Measurements from ENCODE around the gene ANKRD62. TPM values are rescaled to one million over a fixed set of nuclear protein-coding genes. Genes with fewer than 3 reads are reported as not detected.
"Not testable (repeated sequence)": the region's sequence is repeated elsewhere in the genome, so short reads cannot be mapped to it uniquely, and the experiment has no call there.

The ANKRD62 gene
- total RNA-seq, 1 donor: not detected

- H3K4me1 ChIP-seq (ENCODE audit: insufficient read depth, low read length); H3K27me3 ChIP-seq (ENCODE audit: insufficient read depth, low read length); H3K4me3 ChIP-seq (ENCODE audit: low read length): not testable (repeated sequence)
These were observed 15.6 kb upstream of the ANKRD62 start for GRCh38 chr18:12077994-12078393.

GRCh38 chr18:12079491-12080237, 14.0 kb upstream of the ANKRD62 start:
- Histone ChIP-seq H3K9me3 (ENCODE audit: low read depth, low read length) (no peaks in the 10 kb centered on the region), H3K4me3 (ENCODE audit: low read length) (no peak overlapping the region), H3K4me1 (ENCODE audit: insufficient read depth, low read length) (no peaks in the 10 kb centered on the region), H3K27me3 (ENCODE audit: insufficient read depth, low read length) (peaks cover under 1% of the 10 kb centered on the region)

More at GRCh38 chr18:12077994-12078393, 15.6 kb upstream of the ANKRD62 start:
- not testable (repeated sequence) for H3K9me3 ChIP-seq (ENCODE audit: low read depth, low read length)

GRCh38 chr18:12085136-12085535, 8.5 kb upstream of the ANKRD62 start:
- Histone ChIP-seq H3K4me3 (ENCODE audit: low read length) (no peak overlapping the region), H3K9me3 (ENCODE audit: low read depth, low read length) (no peaks in the 10 kb centered on the region), H3K4me1 (ENCODE audit: insufficient read depth, low read length) (no peaks in the 10 kb centered on the region), H3K27me3 (ENCODE audit: insufficient read depth, low read length) (no peaks in the 10 kb centered on the region)

GRCh38 chr18:12085786-12086185, 7.9 kb upstream of the ANKRD62 start:
- H3K27me3 ChIP-seq (ENCODE audit: insufficient read depth, low read length): no peaks in the 10 kb centered on the region
- H3K4me3 ChIP-seq (ENCODE audit: low read length): no peak overlapping the region
- H3K9me3 ChIP-seq (ENCODE audit: low read depth, low read length): no peaks in the 10 kb centered on the region
- H3K4me1 ChIP-seq (ENCODE audit: insufficient read depth, low read length): no peaks in the 10 kb centered on the region

- H3K4me3 ChIP-seq (ENCODE audit: low read length): no peak overlapping the region
These were observed 7.4 kb upstream of the ANKRD62 start for GRCh38 chr18:12086249-12086648.

GRCh38 chr18:12086677-12087470, 6.8 kb upstream of the ANKRD62 start:
- Histone ChIP-seq H3K4me1 (ENCODE audit: insufficient read depth, low read length) (no peaks in the 10 kb centered on the region), H3K4me3 (ENCODE audit: low read length) (no peak overlapping the region), H3K27me3 (ENCODE audit: insufficient read depth, low read length) (no peaks in the 10 kb centered on the region), H3K9me3 (ENCODE audit: low read depth, low read length) (no peaks in the 10 kb centered on the region)

More at GRCh38 chr18:12086249-12086648, 7.4 kb upstream of the ANKRD62 start:
- Histone ChIP-seq H3K4me1 (ENCODE audit: insufficient read depth, low read length) (no peaks in the 10 kb centered on the region), H3K9me3 (ENCODE audit: low read depth, low read length) (no peaks in the 10 kb centered on the region), H3K27me3 (ENCODE audit: insufficient read depth, low read length) (no peaks in the 10 kb centered on the region)

- Histone ChIP-seq H3K9me3 (ENCODE audit: low read depth, low read length) (no peaks in the 10 kb centered on the region), H3K27me3 (ENCODE audit: insufficient read depth, low read length) (no peaks in the 10 kb centered on the region), H3K4me3 (ENCODE audit: low read length) (no peak overlapping the region), H3K4me1 (ENCODE audit: insufficient read depth, low read length) (no peaks in the 10 kb centered on the region)
These were observed 6.1 kb upstream of the ANKRD62 start for GRCh38 chr18:12087471-12088025.

- no peaks in the 10 kb centered on the region for H3K9me3 ChIP-seq (ENCODE audit: low read depth, low read length)
- no peaks in the 10 kb centered on the region for H3K4me1 ChIP-seq (ENCODE audit: insufficient read depth, low read length)
- no peaks in the 10 kb centered on the region for H3K27me3 ChIP-seq (ENCODE audit: insufficient read depth, low read length)
- no peak overlapping the region for H3K4me3 ChIP-seq (ENCODE audit: low read length)
These were observed 5.5 kb upstream of the ANKRD62 start for GRCh38 chr18:12088096-12088495.

GRCh38 chr18:12088731-12089375, 4.8 kb upstream of the ANKRD62 start:
- Histone ChIP-seq H3K4me3 (ENCODE audit: low read length) (no peak overlapping the region), H3K27me3 (ENCODE audit: insufficient read depth, low read length) (no peaks in the 10 kb centered on the region), H3K9me3 (ENCODE audit: low read depth, low read length) (no peaks in the 10 kb centered on the region), H3K4me1 (ENCODE audit: insufficient read depth, low read length) (no peaks in the 10 kb centered on the region)

GRCh38 chr18:12091538-12092141, 2.0 kb upstream of the ANKRD62 start:
- no peak overlapping the region for H3K4me3 ChIP-seq (ENCODE audit: low read length)
- H3K4me1 ChIP-seq (ENCODE audit: insufficient read depth, low read length): no peaks in the 10 kb centered on the region
- no peaks in the 10 kb centered on the region for H3K9me3 ChIP-seq (ENCODE audit: low read depth, low read length)
- no peaks in the 10 kb centered on the region for H3K27me3 ChIP-seq (ENCODE audit: insufficient read depth, low read length)

GRCh38 chr18:12092398-12093229, 1.0 kb upstream of the ANKRD62 start:
- H3K9me3 ChIP-seq (ENCODE audit: low read depth, low read length): no peaks in the 10 kb centered on the region
- H3K4me1 ChIP-seq (ENCODE audit: insufficient read depth, low read length): no peaks in the 10 kb centered on the region
- H3K27me3 ChIP-seq (ENCODE audit: insufficient read depth, low read length): no peaks in the 10 kb centered on the region
- H3K4me3 ChIP-seq (ENCODE audit: low read length): no peak overlapping the region

GRCh38 chr18:12098374-12098773, 4.7 kb downstream of the ANKRD62 start:
- no peak overlapping the region for H3K4me3 ChIP-seq (ENCODE audit: low read length)
- no peaks in the 10 kb centered on the region for H3K27me3 ChIP-seq (ENCODE audit: insufficient read depth, low read length)
- H3K4me1 ChIP-seq (ENCODE audit: insufficient read depth, low read length): no peaks in the 10 kb centered on the region
- no peaks in the 10 kb centered on the region for H3K9me3 ChIP-seq (ENCODE audit: low read depth, low read length)

- Histone ChIP-seq H3K27me3 (ENCODE audit: insufficient read depth, low read length) (no peaks in the 10 kb centered on the region), H3K9me3 (ENCODE audit: low read depth, low read length) (no peaks in the 10 kb centered on the region), H3K4me3 (ENCODE audit: low read length) (no peak overlapping the region), H3K4me1 (ENCODE audit: insufficient read depth, low read length) (no peaks in the 10 kb centered on the region)
These were observed 5.5 kb downstream of the ANKRD62 start for GRCh38 chr18:12099160-12099559.

GRCh38 chr18:12101266-12101665, 7.6 kb downstream of the ANKRD62 start:
- no peaks in the 10 kb centered on the region for H3K9me3 ChIP-seq (ENCODE audit: low read depth, low read length)
- H3K4me1 ChIP-seq (ENCODE audit: insufficient read depth, low read length): no peaks in the 10 kb centered on the region
- H3K4me3 ChIP-seq (ENCODE audit: low read length): no peak overlapping the region
- H3K27me3 ChIP-seq (ENCODE audit: insufficient read depth, low read length): peaks cover 4% of the 10 kb centered on the region
